ENCODE data around the gene LIN28A.
"Not testable (repeated sequence)": the region's sequence is repeated elsewhere in the genome, so short reads cannot be mapped to it uniquely, and the experiment has no call there.

LIN28A gene

GRCh38 chr1:26410706-26411623, at the start of gene LIN28A:
LIN28A (plus strand) TSS chr1:26410817; CDS start chr1:26410892, 75 bp downstream.
- DNase-seq, result no peak

- no peak for DNase-seq
Measured at GRCh38 chr1:26361605-26362122, 49.0 kb upstream of the LIN28A start.

- no peak for DNase-seq
Measured at GRCh38 chr1:26362331-26362730, 48.3 kb upstream of the LIN28A start.

GRCh38 chr1:26363549-26364448, 46.8 kb upstream of the LIN28A start:
- DNase-seq, result peak; percentile 36

GRCh38 chr1:26364956-26365355, 45.7 kb upstream of the LIN28A start:
- DNase-seq, result no peak

GRCh38 chr1:26367441-26367840, 43.2 kb upstream of the LIN28A start:
- DNase-seq, result no peak

GRCh38 chr1:26368006-26368405, 42.6 kb upstream of the LIN28A start:
- no peak for DNase-seq

GRCh38 chr1:26368486-26368885, 42.1 kb upstream of the LIN28A start:
- DNase-seq, result no peak

- DNase-seq, result no peak
Measured at GRCh38 chr1:26370591-26371382, 39.8 kb upstream of the LIN28A start.

- DNase-seq, result no peak
Measured at GRCh38 chr1:26372039-26372438, 38.6 kb upstream of the LIN28A start.

GRCh38 chr1:26372611-26373010, 38.0 kb upstream of the LIN28A start, which contains the start of gene ZNF683:
ZNF683 (minus strand) TSS chr1:26372750; CDS start chr1:26368571, 4,179 bp downstream.
- not testable (repeated sequence) for DNase-seq

GRCh38 chr1:26373281-26373680, 37.3 kb upstream of the LIN28A start:
- no peak for DNase-seq

GRCh38 chr1:26373789-26374188, 36.8 kb upstream of the LIN28A start:
- DNase-seq, result no peak

GRCh38 chr1:26374361-26374760, 36.3 kb upstream of the LIN28A start:
- DNase-seq, result not testable (repeated sequence)

GRCh38 chr1:26375081-26375480, 35.5 kb upstream of the LIN28A start:
- no peak for DNase-seq

- no peak for DNase-seq
Measured at GRCh38 chr1:26376050-26376449, 34.6 kb upstream of the LIN28A start.

- DNase-seq, result peak; percentile 27
Measured at GRCh38 chr1:26378088-26378878, 32.3 kb upstream of the LIN28A start.

GRCh38 chr1:26378879-26379251, 31.8 kb upstream of the LIN28A start:
- no peak for DNase-seq

GRCh38 chr1:26384076-26384475, 26.5 kb upstream of the LIN28A start:
- DNase-seq, result no peak

GRCh38 chr1:26385063-26385462, 25.6 kb upstream of the LIN28A start:
- DNase-seq, result not testable (repeated sequence)

GRCh38 chr1:26387447-26387846, 23.2 kb upstream of the LIN28A start:
- peak; percentile 19 for DNase-seq
